WTC11 (cell line): ENCODE data around the gene LCLAT1.

Experiments
- CREB1 ChIP-seq: sonication (generic); formaldehyde crosslinking; IDR thresholded peaks from 2 replicates; pipeline ENCODE4 v1.8.0; 2023; ENCODE audit warnings: mild to moderate bottlenecking, missing genetic modification reagents
- CTCF ChIP-seq: fragments of 200-600 bp; IDR thresholded peaks from 2 replicates; pipeline ENCODE4 v1.8.0; 2022; ENCODE audit warnings: antibody characterized with exemption
- ZBTB21 ChIP-seq: sonication (generic); formaldehyde crosslinking; IDR thresholded peaks from 2 replicates; pipeline ENCODE4 v1.8.1; 2023; ENCODE audit warnings: mild to moderate bottlenecking, missing genetic modification reagents, borderline replicate concordance
- TF ChIP-seq, protein P1 (sequence below): sonication (generic); formaldehyde crosslinking; IDR thresholded peaks from 2 replicates; pipeline ENCODE4 v1.8.1; 2022; ENCODE audit warnings: low read depth, missing genetic modification reagents, borderline replicate concordance

DNA sequence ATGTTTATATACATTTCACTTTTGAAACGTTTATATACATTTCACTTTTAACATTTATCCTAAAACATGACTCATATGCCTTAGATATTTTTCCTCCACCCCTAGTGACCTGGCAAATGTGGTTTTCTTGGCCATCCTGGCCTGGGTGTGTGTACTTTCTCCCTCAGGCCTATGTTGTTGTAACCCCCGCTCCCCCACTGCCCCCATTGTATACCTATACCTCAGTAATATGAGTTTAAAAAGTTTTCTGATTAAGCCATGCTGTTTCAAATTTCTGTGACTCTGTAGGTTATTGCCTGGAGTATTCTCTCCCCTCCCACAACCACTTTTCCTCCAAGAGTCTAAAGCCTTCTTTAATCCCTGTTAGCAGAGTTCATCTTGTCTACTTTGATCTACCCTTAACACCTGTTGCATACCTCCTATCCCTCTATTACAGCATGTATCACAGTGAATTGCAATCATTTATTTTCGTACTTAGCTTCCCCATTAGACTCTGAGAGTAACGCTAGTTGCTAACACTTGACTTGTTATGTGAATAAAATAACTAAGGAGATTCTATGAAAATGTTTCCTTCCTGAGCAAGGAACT is 67.9 kb downstream of the LCLAT1 start:
- TF ChIP-seq CREB1 (CRISPR knock-in tag) = no peak
- TF ChIP-seq CTCF = no peak
- TF ChIP-seq, protein P1, sequence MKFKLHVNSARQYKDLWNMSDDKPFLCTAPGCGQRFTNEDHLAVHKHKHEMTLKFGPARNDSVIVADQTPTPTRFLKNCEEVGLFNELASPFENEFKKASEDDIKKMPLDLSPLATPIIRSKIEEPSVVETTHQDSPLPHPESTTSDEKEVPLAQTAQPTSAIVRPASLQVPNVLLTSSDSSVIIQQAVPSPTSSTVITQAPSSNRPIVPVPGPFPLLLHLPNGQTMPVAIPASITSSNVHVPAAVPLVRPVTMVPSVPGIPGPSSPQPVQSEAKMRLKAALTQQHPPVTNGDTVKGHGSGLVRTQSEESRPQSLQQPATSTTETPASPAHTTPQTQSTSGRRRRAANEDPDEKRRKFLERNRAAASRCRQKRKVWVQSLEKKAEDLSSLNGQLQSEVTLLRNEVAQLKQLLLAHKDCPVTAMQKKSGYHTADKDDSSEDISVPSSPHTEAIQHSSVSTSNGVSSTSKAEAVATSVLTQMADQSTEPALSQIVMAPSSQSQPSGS (CRISPR knock-in tag) = no peak
- TF ChIP-seq ZBTB21 (CRISPR knock-in tag) = no peak
